H1 (cell line): Measurements from ENCODE around the gene ZFAND5. TPM values are rescaled to one million over a fixed set of nuclear protein-coding genes. Genes with fewer than 3 reads are reported as not detected.

Experiments
- BCL11A ChIP-seq, 2 experiments: IDR thresholded peaks; one replicate each; pipeline ENCODE4 v1.6.1; 2011; ENCODE audit warnings: low read depth in 2 of 2, low read length in 2 of 2, mild to moderate bottlenecking in 2 of 2
- E2F6 ChIP-seq: IDR thresholded peaks from 2 replicates; pipeline ENCODE4 v1.6.1; 2012; ENCODE audit warnings: inconsistent platforms
- GTF2F1 ChIP-seq: IDR thresholded peaks from 2 replicates; pipeline ENCODE4 v1.6.1; 2012; ENCODE audit warnings: low read depth, low read length, improper control_type of control experiment, borderline replicate concordance
- HDAC2 ChIP-seq, 2 experiments: fragments of 300-600 bp in 1 of 2; sonication (generic) in 1 of 2; IDR thresholded peaks; 2 replicates each; pipeline ENCODE4 v1.6.1; 2011 to 2012; ENCODE audit warnings: low read depth in 2 of 2, low read length in 2 of 2, mild to moderate bottlenecking in 2 of 2, moderate library complexity in 2 of 2, borderline replicate concordance in 1 of 2, inconsistent platforms in 1 of 2
- MAX ChIP-seq: IDR thresholded peaks from 2 replicates; pipeline ENCODE4 v1.6.1; 2012; ENCODE audit warnings: inconsistent platforms
- PHF8 ChIP-seq: fragments of 200-600 bp; sonication (generic); conservative IDR thresholded peaks from 2 replicates; pipeline ENCODE4 v1.7.1; 2012; ENCODE audit warnings: low read depth, mild to moderate bottlenecking, inconsistent platforms, low read length, moderate library complexity
- RBBP5 ChIP-seq: IDR thresholded peaks from 2 replicates; pipeline ENCODE4 v1.7.1; 2012; ENCODE audit warnings: low read depth, mild to moderate bottlenecking, inconsistent platforms, low read length, moderate library complexity, borderline replicate concordance
- SIRT6 ChIP-seq: IDR thresholded peaks from one replicate; pipeline ENCODE4 v1.7.1; 2012; ENCODE audit warnings: low read length, inconsistent platforms
- SRF ChIP-seq: IDR thresholded peaks from 2 replicates; pipeline ENCODE4 v1.6.1; 2011; ENCODE audit warnings: mild to moderate bottlenecking, low read depth, low read length, moderate library complexity
- TAF7 ChIP-seq: optimal IDR thresholded peaks from 2 replicates; pipeline ENCODE3; 2011; ENCODE audit warnings: low read depth, mild to moderate bottlenecking, inconsistent platforms, low read length, moderate library complexity, borderline replicate concordance
- TCF12 ChIP-seq: IDR thresholded peaks from 2 replicates; pipeline ENCODE4 v1.6.1; 2011; ENCODE audit warnings: low read depth, mild to moderate bottlenecking, low read length
- TEAD4 ChIP-seq: IDR thresholded peaks from 2 replicates; pipeline ENCODE4 v1.6.1; 2012; ENCODE audit warnings: low read depth, low read length, inconsistent platforms, mixed read lengths
- ZNF274 ChIP-seq: IDR thresholded peaks from 2 replicates; pipeline ENCODE4 v1.7.0; 2012; ENCODE audit warnings: low read length, borderline replicate concordance; ENCODE audit errors: extremely low read depth
- polyA plus RNA-seq, 7 experiments: library from polyadenylated mRNA; depleted of rRNA in 3 of 7; stranded (reverse) in 5 of 7; unstranded in 2 of 7; fragments of >200 nt in 5 of 7; fragments of 200-250 nt in 2 of 7; gene quantifications; 1 replicate in 5 of 7; 2 replicates in 1 of 7; 4 replicates in 1 of 7; pipeline versions ENCODE4 v1.2.1 to v1.2.3, GENCODE V29; 2011 to 2013; ENCODE audit warnings: missing spikeins in 2 of 7, mixed read lengths in 2 of 7
- total RNA-seq: library from RNA; stranded (reverse); fragmentation: NEBNext Ultra II Directional; extraction: Animal tissue kit (Norgen Biotek cat#: 25700); gene quantifications from 2 replicates; pipeline ENCODE4 v1.2.1, GENCODE V29; 2021

Gene ZFAND5
- total and polyA plus RNA-seq, 2 of the 8 experiments (the other 6 are each of a cell fraction or from before 2014, with no cell fraction given) = 76.7 to 225 TPM

DNA sequence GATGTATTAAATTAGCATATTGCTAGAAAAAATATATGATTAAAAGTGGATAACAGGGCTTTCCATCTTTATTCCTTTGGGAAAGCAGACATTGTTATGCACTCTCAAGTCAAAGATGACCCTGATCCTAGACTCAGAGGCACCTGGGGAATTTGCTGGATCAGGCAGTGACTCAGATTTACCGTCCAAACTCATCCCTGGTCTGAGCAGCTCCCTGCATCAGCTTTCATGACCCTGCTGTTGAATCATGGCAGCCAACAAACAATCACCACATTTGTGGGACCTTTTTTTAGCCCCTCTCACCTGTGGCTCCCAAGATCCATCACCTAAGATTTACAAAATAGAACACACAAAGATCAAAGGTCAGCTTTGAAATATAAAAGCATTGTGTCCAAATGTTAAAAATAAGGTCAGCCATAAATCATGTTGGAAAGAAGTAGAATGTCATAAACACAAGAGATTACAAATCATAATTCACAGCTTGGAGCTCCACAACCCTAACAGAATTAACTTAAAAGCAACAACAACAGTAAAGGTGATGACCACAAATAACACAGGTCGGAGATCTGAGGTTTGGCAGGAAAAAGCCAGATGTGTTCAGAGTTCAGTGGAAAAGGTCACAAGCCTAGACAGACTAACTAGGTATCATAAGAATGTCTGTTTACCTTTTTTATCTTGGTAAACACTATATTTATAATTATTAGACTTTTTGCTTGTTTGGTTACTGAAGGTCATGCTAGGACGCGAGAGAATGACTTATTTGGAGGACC lies 55.5 kb downstream of the ZFAND5 start (continued):
- TF ChIP-seq GTF2F1 (no peak), BCL11A (IDR thresholded peaks at IDR 0.05; ENCODE audit: low read depth in 2 of 2, low read length in 2 of 2) (no peak), TAF7 (no peak), SIRT6 (no peak), TCF12 (no peak), MAX (no peak), HDAC2 (IDR thresholded peaks at IDR 0.05; ENCODE audit: borderline replicate concordance in 1 of 2, low read depth in 2 of 2, low read length in 2 of 2) (no peak), PHF8 (no peak), ZNF274 (no peak), TEAD4 (no peak), SRF (no peak), RBBP5 (no peak), E2F6 (no peak)
- TF ChIP-seq, all 59 proteins: peak for 0
